ENCODE results near the gene AMH. TPM values are rescaled to one million over a fixed set of nuclear protein-coding genes. Genes with fewer than 3 reads are reported as not detected.

The AMH gene
- total and polyA plus RNA-seq, 11 donors: 0.10 to 1.1 (median 0.57) TPM; not detected in 4

DNA sequence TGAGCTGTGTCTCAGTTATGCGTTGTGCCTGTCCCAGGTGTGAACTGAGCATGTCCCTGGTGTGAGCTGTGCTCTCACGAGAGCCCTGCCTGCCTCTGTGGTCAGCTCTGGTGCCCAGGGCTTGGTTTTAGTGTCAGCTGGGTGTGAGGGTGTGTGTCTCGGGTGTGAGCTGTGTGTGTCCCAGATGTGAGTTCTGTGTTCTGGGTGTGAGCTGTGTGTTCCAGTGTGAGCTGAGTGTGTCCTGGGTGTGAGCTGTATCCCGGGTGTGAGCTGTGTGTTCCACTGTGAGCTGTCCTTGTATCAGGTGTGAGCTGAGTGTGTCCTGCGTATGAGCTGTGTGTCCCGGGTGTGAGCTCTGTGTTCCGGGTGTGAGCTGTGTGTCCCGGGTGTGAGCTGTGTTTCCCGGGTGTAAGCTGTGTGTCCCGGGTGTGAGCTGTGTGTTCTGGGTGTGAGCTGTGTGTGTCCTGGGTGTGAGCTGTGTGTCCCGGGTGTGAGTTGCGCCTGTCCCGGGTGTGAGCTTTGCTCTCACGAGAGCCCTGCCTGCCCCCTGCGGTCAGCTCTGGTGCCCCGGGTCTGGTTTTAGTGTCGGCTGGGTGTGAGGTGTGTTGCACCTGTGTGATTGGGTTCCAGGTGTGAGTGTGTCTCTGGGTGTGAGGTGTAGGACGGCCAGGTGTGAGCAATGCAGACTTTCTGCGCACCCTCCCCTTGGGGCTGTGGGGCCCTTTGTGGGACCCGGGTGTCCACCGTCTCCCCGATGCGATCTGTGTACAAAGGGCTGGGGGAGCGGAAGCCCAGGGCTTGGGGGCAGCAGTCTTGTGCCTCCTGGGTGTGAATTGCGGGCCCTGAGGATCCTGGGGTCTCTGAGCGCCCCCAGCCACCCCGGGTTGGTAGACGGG lies 39.9 kb downstream of the AMH start:
- no peak for DNase-seq
- WGBS, 4 donors: 56 to 61% (median 59%) methylated on average over 25 to 28 of the region's 28 CpGs
- Histone ChIP-seq H3K36me3 (no peaks in the 10 kb centered on the region), H3K4me3 (peak overlapping the region in 4 of 12 donors; percentile 38 to 69 (median 45)), H3K4me1 (peaks cover 2 to 45% (median 23%) of the 10 kb centered on the region in 12 donors), H3K27ac (peak overlapping the region in 3 of 12 donors; percentile 10 to 84 (median 11)), H3K9me3 (no peaks in the 10 kb centered on the region), H3K27me3 (peaks cover 35 to 78% (median 53%) of the 10 kb centered on the region in 9 donors)
- ATAC-seq: no peak
- TF ChIP-seq, protein P1, sequence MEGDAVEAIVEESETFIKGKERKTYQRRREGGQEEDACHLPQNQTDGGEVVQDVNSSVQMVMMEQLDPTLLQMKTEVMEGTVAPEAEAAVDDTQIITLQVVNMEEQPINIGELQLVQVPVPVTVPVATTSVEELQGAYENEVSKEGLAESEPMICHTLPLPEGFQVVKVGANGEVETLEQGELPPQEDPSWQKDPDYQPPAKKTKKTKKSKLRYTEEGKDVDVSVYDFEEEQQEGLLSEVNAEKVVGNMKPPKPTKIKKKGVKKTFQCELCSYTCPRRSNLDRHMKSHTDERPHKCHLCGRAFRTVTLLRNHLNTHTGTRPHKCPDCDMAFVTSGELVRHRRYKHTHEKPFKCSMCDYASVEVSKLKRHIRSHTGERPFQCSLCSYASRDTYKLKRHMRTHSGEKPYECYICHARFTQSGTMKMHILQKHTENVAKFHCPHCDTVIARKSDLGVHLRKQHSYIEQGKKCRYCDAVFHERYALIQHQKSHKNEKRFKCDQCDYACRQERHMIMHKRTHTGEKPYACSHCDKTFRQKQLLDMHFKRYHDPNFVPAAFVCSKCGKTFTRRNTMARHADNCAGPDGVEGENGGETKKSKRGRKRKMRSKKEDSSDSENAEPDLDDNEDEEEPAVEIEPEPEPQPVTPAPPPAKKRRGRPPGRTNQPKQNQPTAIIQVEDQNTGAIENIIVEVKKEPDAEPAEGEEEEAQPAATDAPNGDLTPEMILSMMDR (IDR thresholded peaks at IDR 0.05): no peak
- no peak for TF ChIP-seq POLR2A (IDR thresholded peaks at IDR 0.05)
- intact Hi-C loops (cut with DNase I): loop anchor here in 1 of 10 donors (10.0 kb wide), 1 partner anchor 106 kb away; no protein-coding TSS in a partner anchor

DNA sequence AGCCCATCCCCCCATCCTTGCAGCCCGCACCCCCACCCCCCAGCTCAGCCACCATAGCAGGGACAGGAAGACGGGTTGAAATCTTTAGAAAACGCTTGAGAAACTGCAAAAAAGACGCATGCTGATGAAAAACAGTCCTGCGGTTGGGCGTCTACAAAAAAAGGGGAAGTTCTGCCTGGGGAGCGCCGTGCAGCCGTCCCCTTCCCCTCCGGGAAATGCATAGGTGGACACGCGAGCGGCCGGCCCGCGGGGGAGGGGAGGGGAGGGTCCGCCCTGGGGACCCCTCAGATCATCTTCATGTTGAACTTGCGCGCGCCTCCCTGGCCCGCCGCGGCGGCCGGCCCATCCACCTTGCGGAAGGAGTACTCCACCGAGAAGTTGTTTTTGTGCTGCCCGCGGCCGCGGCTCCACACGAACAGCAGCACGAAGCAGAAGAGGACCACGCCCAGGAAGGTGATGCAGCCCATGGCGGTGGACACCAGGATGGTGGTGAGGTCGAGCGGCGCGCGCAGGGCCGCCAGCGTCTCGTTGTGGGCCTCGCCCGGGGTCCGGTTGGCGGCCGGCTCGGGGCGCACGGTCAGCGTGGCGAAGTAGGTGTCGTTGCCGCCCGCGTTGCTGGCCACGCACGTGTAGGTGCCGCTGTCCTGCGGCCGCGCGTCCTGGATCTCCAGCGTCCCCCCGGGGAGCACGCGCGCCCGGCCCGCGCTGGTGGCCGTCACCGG lies 40.8 kb downstream of the AMH start:
- 1 to 2% (median 2%) methylated on average over 20 to 74 of the region's 74 CpGs for WGBS, 4 donors
- intact Hi-C loops (cut with DNase I): loop anchor here in 1 of 10 donors (10.0 kb wide), 1 partner anchor 105 kb away; no protein-coding TSS in a partner anchor
- no peaks in the 10 kb centered on the region for H3K9me3 ChIP-seq
- peak overlapping the region in 3 of 12 donors; percentile 10 to 84 (median 11) for H3K27ac ChIP-seq
- H3K36me3 ChIP-seq: no peaks in the 10 kb centered on the region
- ATAC-seq: peak in 3 of 4 donors; percentile 24 to 46 (median 35)
- peaks cover 35 to 80% (median 55%) of the 10 kb centered on the region in 9 donors for H3K27me3 ChIP-seq
- DNase-seq: peak in 1 of 5 donors; percentile 55
- peak overlapping the region; percentile 18 to 69 (median 38) for H3K4me3 ChIP-seq
- TF ChIP-seq, protein P1 (IDR thresholded peaks at IDR 0.05): no peak
- no peak for TF ChIP-seq POLR2A (IDR thresholded peaks at IDR 0.05)
- H3K4me1 ChIP-seq: peaks cover 2 to 53% (median 30%) of the 10 kb centered on the region in 12 donors

DNA sequence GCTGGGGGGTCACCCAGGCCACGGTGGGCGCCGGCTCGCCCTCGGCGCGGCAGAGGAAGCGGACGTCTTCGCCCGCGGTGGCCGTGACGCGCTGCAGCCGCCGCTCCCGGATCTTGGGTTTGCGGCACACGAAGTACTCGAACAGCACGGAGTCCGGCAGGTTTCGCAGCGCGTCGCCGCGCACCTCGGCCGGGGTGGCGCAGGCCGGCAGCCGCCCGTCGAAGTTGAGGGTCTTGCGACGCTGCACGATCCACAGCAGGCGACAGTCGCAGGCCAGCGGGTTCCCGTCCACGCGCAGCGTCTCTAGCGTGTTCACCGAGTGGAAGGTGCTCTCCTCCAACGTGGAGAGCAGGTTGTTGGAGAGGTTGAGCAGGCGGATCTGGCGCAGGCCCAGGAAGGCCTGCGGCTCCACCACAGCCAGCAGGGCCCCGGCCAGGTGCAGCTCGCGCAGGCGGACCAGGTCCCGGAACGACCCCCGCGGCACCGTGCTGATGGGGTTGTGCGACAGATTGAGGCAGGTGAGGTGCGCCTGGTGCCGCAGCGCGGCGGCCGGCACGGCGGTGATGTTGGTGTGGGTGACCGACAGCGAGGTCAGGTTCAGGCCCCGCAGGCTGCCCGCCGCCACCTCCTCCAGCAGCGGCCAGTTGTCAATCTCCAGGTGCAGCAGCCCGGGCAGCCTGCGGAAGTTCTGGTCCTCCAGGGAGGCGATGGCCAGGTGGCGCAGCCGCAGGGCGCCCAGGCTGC lies 41.5 kb downstream of the AMH start:
- Histone ChIP-seq H3K4me3 (peak overlapping the region; percentile 18 to 69 (median 38)), H3K36me3 (no peaks in the 10 kb centered on the region), H3K4me1 (peaks cover 2 to 59% (median 33%) of the 10 kb centered on the region in 12 donors), H3K9me3 (no peaks in the 10 kb centered on the region), H3K27ac (peak overlapping the region in 1 of 12 donors; percentile 84), H3K27me3 (peaks cover 35 to 80% (median 55%) of the 10 kb centered on the region in 9 donors)
- TF ChIP-seq, protein P1 (IDR thresholded peaks at IDR 0.05): no peak
- TF ChIP-seq POLR2A (IDR thresholded peaks at IDR 0.05): no peak
- 2 to 3% (median 3%) methylated on average over 17 to 82 of the region's 82 CpGs for WGBS, 4 donors
- intact Hi-C loops (cut with DNase I): no loop called here
- no peak for DNase-seq
- no peak for ATAC-seq
